NCI-H1105 treated with DMSO at 0.1 percent for 48 hours (cell line): ENCODE data around the gene RSPH9.
"Not testable (repeated sequence)": the region's sequence is repeated elsewhere in the genome, so short reads cannot be mapped to it uniquely, and the experiment has no call there.

Experiments
- DNase-seq: peaks from one replicate; lab custom pipeline; 2025; lab: John Stamatoyannopoulos, UW

RSPH9 gene

GRCh38 chr6:43629104-43629504, 15.7 kb upstream of the RSPH9 start, which contains the start of gene GTPBP2:
Gene GTPBP2, minus strand, starts transcription at chr6:43629264. Its CDS starts 102 bp downstream, at chr6:43629162.
- DNase-seq = peak; percentile 99

GRCh38 chr6:43629505-43630300, 15.1 kb upstream of the RSPH9 start:
- peak; percentile 97 for DNase-seq

GRCh38 chr6:43630980-43631619, 13.7 kb upstream of the RSPH9 start:
- no peak for DNase-seq

DNA sequence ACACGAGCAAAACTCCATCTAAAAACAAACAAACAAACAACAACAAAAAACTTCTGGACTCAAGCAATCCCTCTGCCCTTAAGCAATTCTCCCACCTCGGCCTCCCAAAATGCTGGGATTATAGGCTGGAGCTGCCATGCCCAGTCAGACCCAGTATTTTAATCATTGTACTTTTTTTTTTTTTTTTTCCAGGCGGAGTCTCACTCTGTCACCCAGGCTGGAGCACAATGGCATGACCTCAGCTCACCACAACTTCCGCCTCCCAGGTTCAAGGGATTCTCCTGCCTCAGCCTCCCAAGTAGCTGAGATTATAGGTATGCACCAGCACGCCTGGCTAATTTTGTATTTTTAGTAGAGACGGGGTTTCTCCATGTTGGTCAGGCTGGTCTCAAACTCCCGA, 11.8 kb upstream of the RSPH9 start:
- not testable (repeated sequence) for DNase-seq

DNA sequence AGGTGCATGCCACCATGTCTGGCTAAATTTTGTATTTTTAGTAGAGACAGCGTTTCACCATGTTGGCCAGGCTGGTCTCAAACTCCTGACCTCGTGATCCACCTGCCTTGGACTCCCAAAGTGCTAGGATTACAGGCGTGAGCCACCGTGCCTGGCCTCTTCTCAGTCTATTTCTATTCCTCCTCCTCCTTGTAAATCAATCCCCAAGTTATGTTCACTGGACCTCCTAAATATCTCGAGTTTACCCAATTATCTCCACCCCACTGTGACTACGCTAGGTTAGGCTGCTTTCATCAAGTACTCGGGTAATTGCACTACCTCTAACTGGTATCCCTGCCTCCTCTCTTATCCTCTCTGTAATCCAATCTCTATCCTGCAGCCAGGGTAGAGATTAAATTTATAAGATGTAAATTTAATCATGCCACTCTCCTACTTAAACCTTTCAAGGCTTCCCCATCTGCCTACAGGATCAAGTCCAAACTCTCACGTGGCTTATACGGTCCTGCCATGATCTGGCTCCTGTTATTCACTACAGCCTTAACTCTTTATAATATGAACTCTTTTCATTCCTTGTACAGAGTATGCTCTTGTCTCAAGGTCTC, 10.0 kb upstream of the RSPH9 start:
- no peak for DNase-seq

- peak; percentile 75 for DNase-seq
Measured at GRCh38 chr6:43635387-43636307, 9.2 kb upstream of the RSPH9 start, which contains the start of gene MAD2L1BP. Gene MAD2L1BP, plus strand, starts transcription at chr6:43635840. Its CDS starts 36 bp downstream, at chr6:43635876.

- DNase-seq = no peak
Measured at GRCh38 chr6:43636308-43636659, 8.6 kb upstream of the RSPH9 start.

- no peak for DNase-seq
Measured at GRCh38 chr6:43639984-43640800, 4.6 kb upstream of the RSPH9 start.

- no peak for DNase-seq
Measured at GRCh38 chr6:43645613-43645964, 753 bp downstream of the RSPH9 start.

DNA sequence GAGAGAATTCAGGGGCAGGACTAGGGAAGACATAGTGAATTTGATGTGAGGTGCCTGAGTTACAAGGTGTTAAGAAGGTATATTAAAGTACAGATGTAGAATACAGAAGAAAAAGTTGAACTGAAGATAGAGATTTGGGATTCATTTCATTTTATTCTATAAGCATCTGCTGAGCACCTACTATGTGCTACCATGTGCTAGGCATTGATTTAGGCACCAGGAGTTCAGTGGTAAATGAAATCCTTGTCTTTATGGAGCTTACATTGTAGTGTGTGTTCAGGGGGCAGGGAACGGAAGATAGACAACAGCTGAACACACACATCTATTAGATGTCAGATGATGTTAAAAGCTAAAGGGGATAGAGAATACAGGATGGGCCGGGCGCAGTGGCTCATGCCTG, 2.8 kb downstream of the RSPH9 start:
- DNase-seq = no peak

GRCh38 chr6:43648248-43648647, 3.4 kb downstream of the RSPH9 start:
- DNase-seq = no peak

GRCh38 chr6:43652822-43653221, 8.0 kb downstream of the RSPH9 start:
- not testable (repeated sequence) for DNase-seq

- no peak for DNase-seq
Measured at GRCh38 chr6:43657221-43657802, 12.5 kb downstream of the RSPH9 start.

DNA sequence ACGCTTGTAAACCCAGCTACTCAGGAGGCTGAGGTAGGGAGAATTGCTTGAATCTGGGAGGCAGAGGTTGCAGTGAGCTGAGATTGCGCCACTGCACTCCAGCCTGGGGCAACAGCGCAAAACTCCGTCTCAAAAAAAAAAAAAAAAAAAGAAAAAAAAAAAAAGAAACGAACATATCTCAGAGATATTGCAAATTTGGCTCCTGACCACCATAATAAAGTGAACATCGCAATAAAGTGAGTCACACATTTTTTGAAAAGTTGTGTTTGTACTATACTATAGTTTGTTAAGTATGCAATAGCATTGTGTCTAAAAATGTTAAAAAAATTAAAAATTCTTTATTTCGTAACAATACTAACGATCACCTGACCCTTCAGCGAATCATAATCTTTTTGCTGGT, 13.3 kb downstream of the RSPH9 start:
- no peak for DNase-seq

DNA sequence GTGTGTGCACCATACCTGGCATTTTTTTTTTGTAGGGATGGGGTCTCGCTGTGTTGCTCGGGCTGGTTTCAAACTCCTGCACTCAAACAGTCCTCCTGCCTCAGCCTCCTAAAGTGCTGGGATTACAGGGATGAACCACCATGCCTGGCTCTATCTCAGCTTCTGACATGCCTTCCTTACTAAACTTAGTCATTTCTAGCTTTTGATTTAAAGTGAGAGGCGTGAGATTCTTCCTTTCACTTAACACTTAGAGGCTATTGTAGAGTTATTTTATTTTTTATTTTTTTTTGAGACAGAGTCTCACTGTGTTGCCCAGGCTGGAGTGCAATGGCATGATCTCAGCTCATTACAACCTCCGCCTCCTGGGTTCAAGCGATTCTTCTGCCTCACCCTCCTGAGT, 18.1 kb downstream of the RSPH9 start:
- DNase-seq = not testable (repeated sequence)

GRCh38 chr6:43665376-43665775, 20.5 kb downstream of the RSPH9 start:
- no peak for DNase-seq

GRCh38 chr6:43666196-43666920, 21.5 kb downstream of the RSPH9 start:
- DNase-seq = no peak

- peak; percentile 72 for DNase-seq
Measured at GRCh38 chr6:43667245-43668150, 22.7 kb downstream of the RSPH9 start.
